Left forelimb (tissue), 1 donor: ENCODE measurements around the gene XRCC1.
"Not testable (repeated sequence)": the region's sequence is repeated elsewhere in the genome, so short reads cannot be mapped to it uniquely, and the experiment has no call there.

Experiments used
- DNase-seq: peaks from one replicate; pipeline ENCODE4 v3.0.0-alpha.2; 2018; ENCODE audit warnings: low spot score

XRCC1 gene

DNA sequence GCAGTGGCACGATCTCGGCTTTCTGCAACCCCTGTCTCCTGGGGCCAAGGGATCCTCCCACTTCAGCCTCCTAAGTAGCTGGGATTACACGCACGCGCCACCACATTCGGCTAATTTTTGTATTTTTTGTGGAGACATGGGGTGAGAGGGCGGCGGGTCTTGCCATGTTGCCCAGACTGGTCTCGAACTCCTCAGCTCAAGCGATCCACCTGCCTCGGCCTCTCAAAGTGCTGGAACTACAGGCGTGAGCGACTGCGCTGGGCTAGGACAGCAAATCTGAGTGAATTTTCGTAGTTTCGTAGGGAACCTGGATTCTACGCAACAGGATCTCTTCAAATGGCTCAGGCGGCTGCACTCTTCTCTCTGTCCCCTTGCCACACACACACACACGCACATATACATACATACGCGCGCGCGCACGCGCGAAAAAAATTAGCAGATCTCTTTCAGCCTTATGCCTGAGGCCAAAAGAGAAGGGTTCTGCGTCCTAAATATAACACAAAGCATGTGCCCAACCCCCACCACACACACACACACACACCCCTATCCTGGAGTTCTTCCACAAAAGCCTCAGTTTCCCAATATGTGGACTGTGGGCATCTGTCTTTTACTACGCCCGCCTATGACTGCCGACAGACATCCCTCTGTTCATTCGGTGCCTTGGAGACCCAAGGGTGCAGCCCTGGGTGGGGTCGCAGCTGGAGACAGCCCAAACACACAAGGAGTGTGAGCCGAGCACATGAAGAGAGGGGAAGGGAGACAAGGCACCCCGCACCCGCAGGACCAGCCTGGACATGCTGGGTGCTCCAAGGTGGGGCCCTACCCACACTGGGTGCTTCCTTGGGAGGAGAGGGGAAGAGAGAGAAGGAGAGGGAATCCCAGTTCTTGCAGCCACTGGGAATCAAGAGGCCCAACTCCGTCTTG is 890 bp upstream of the XRCC1 start:
- no peak for DNase-seq

DNA sequence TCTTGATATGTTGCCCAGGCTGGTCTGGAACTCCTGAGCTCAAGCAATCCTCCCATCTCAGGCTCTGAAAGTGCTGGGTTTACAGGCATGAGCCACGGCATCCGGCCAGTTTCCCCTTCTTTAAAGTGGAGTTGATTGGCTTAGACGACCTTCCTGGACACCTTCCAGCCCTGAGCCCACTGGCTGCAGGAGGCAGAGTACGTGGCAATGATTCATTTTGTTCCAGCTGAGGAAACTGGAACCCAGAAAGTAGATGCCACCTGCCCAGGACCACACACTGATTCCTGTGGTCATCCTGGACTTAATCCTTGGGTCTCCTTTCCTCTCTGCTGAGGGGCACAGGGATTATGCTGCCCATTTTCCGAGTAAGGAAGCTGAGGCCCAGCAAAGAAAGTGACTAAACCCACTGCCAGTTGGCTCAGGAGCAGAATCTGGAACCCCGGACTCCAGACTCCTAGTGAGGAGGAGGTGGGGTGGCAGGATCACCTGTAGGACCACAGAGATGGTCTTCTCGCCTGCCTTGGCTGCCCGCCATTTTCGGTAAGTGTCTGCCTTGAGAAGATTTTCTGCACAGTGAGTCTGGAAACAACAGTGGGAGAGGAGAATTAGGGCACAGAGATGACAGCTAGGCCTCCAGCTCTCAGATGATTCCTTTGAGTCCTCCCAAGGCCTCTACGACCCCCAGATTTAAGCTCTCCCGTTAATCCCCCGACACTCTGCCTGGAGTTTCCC is 737 bp downstream of the XRCC1 start:
- DNase-seq, result no peak

DNA sequence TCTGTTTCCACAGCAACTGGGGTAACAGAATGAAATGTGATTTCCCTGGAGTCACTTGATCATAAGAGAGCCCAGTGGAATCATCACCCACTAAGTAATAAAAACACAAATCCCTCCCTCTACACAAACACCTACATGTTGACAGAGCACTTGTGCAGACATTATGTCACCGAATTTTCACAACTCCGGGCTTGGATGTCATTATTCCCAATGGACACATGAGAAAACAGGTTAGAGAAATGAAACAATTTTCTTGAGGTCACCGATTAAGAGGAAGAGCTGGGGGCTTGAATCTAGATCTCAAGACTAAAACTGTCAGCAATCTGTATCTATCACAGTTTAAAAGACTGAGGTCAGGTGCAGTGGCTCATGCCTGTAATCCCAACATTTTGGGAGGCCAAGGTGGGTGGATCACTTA is 3.1 kb downstream of the XRCC1 start:
- DNase-seq, result no peak

DNA sequence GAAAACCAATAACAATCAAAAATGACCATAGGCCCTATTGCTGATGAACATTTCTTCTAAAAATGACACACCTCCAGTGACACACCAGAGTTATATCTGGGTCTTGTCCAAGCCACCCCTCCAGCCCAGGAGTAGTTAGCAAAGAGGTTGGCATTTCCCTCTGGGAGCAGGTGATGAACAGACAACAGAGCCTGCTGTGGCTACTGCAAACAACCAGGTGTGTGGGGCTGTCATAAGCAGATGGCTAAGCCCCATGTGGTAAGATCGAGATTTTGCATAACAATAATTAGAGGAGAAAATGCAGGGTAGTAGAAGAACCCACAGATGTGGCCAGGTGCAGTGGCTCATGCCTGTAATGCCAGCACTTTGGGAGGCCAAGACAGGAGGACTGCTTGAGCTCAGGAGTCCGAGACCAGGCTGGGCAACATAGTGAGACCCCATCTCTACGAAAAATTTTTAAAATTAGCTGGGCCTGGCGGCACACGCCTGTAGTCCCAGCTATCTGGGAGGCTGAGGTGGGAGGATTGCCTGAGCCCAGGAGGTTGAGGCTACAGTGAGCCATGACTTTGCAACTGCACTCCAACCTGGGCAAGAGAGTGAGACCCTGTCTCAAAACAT is 5.0 kb downstream of the XRCC1 start:
- DNase-seq, result no peak

DNA sequence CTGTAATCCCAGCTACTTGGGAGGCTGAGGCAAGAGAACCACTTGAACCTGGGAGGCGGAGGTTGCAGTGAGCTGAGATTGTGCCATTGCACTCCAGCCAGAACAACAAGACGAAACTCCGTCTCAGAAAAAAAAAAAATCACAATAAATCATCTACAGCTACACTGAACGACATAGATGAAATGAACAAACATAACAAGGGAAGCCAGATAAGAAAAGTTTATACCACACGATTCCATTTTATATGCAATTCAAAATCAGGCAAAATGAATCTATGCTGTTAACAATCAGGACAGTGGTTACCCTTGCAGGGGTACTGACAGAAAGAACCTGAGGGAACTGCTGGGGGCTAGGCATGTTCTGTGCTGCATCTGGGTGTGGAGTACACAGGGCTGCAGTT is 5.7 kb downstream of the XRCC1 start:
- no peak for DNase-seq

DNA sequence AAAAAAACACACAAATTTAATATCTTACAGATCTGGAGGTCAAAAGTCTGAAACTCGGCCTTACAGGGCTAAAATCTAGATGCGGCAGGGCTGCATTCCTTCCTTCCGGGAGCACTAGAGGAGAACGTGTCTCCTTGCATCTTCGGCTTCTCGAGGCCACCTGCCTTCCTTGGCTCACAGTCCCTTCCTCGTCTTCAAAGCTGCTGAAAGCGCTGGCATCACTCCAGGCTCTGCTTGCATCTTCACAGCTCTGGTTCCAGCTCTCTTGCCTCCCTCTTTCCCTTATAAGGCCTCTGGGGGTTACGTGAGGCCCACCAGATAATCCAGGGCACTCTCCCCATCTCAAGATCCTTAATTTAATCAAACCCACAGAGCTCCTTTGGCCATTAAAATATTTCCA is 10.5 kb downstream of the XRCC1 start:
- no peak for DNase-seq

DNA sequence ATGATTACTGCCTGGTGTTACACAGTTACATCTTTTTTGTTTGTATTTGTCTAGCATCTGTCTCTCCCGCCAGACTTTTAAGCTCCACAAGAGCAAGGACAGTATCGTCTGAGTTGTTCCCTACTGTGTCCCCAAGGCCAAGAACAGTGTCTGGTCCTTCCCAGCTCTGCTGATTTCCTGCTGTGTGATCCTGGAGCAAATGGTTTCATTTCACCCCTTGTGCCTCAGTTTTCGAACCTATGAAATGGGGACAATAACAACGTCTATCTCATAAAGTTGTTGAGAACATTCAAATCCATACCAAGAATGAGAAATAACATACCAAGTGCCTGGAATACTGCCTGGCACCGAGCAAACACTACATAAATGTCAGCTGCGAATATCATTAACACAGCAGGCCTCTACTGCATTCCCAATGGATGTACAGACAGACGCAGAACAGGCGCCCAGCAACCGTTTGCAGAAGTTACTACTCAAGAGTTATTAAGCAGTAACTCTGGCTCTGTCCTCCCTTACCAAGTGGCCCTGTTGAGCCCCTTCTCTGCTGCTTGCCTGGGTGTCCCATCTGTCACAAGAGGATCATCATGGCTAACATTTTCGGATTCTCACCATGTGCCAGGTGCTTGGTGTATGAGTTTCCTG is 11.4 kb downstream of the XRCC1 start:
- DNase-seq, result no peak

DNA sequence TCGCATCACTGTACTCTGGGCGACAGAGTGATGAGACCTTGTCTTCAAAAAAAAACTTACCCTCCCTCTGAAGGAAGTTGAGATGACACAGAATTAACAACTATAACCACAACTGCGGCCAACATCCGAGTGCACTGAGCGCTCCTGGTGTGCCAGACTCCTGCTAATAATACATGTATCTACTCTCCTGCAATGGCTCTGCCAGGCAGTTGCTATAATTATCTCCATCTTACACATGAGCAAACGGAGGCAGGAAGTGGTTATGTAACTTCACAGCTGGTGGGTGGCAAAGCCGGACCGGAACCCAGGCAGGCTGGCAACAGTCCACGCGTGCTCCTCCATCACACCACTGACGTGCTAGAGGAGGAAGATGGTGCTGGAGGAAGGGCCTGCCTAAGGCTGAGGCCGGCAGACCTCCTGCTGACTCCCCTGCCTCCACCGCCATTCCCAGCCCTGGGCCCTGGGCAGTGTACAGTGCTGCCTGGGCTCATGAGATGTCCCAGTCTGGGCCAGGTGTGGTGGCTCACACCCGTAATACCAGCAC is 12.6 kb downstream of the XRCC1 start:
- no peak for DNase-seq

DNA sequence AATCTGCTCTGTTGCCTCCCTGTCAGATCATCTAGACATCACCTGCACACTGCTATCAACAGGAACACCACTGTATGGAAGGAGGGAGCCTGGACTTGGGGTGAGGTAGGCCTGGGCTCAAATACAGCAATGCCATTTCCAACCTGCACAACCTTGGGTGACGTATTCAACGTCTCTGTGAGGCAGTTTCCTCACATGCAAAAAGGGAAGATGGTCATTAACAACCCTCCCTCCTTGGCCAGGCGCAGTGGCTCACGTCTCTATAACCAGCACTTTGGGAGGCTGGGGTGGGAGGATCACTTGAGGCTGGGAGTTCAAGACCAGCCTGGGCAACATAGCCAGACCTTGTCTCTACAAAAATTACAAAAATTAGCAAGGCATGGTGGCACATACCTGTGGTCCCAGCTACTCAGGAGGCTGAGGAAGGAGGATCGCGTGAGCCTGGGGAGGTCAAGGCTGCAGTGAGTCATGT is 13.1 kb downstream of the XRCC1 start:
- DNase-seq, result no peak

DNA sequence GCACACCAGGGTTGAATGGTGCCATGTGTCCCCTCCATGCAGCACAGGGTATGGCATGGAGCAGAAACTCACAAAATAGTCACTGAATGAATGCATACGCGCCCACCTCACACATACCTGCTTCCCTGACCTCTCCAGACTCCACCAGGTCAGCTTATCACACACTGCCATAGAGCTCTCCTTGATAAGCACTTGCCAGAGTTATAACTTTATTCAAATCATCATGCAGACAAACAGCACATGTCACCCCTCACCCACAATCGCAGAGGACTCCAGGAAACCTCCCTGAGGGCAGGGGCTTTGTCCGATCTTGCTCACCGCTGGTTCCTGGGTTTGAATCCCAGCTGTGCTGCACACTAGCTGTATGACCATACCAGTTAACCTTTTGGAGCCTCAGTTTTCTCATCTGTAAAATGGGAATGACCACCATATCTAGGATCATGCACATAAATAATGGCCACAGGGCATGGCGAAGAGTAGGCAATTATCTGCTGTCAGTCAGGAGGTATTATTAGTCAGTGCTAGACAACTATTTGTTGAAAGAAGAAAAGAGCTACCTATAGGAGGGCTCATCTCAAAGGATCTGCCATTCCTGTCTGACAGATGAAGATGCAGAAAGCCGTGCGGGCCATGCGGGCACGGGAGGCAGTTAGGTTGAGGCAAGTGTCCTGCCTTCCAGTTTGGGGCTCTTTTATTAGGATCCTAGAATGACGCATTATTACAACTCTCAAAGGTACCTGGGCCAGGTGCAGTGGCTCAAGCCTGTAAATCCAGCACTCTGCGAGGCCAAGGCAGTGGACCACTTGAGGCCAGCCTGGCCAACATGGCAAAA is 14.0 kb downstream of the XRCC1 start:
- DNase-seq, result no peak

DNA sequence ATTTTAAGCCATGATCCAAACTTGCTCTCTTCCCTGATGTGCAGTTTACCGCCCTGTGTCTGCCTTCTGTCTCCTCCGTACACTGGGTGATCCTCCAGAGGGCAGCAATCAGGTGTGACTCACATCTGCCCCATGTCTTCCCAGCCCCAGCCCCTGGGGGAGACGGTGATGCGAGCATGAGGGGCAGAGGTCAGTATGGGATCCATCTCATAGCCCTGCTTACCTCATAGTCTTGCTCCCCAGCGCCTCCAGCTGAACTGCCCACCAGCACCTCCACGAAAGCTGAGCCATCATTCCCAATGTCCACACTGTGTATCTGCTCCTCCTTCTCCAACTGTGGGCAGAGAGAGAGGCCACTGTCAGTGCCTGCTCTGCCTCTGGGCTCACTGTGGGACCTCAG is 14.6 kb downstream of the XRCC1 start:
- no peak for DNase-seq

DNA sequence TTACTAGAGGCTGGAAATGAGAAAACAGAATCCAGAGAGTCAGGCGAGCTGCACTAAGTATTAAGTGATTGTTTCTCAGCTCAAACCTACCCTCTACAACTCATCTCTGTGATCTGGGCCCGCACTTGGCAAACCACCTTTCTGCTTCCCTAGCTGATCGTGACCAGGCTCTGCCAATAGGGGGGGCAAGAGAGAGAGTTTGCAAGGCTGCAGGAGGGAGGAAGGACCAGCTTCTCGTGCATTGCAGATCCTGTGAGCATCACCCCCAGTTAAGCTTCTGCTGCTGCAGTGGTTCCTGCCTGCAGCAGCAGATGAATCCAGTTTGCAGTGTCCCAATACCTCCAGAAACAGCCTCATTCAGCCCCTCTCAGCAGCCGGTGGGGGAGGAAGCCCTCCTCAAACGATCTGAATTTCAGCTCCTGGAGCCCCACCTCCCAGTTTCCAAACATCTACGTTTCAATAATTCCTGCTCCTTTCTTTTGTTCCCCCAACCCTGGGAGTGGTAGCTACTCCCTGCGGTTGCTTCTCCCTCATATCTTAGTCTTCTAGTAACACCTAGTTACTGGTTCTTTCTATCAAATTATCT is 20.0 kb downstream of the XRCC1 start:
- no peak for DNase-seq

DNA sequence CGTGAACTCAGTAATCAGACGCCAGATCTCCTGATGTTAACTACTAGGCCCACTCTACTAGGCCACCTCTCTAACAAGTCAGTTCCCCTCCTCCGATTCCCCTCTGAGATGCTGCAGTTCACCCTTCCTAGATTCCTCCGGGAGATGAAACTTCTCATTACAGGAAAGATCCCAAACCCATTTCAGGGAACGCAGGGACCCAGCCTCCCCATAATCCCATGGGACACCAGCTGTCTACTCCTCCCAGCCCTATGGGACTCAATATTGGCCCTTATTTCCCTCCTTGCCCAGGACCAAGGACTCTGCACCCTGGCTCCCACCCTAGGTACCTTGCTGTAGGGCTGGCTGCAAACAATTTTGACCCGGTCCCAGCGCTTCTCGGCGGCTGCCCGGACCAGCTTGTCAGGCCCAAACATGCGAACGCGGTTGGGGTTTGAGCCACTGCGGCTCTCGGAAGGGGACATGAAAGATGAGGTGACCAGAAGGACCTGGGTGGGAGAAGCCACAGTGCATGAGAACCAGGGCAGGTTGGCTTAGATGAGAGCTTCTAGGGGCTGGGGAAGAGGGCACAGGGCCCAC is 20.9 kb downstream of the XRCC1 start:
- DNase-seq, result no peak

DNA sequence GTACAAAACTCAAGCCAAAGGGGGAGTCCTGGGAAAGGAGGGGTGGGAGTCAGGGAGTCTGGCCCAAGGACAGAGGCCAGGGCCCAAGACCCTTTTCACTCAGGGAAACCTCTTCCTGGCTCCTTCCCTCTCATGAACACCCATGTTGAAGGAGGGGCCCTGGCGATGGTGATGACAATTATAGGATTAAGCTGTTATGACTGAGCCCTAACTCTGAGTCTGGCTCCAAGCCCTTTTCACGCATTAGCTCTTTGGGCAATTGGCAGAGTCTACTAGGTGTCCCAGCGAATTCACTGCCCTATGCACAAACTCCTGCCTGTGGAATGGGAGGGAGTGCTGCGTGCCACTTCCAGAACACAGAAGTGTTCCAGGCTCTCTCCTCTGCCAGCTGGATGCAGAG is 21.7 kb downstream of the XRCC1 start:
- no peak for DNase-seq

DNA sequence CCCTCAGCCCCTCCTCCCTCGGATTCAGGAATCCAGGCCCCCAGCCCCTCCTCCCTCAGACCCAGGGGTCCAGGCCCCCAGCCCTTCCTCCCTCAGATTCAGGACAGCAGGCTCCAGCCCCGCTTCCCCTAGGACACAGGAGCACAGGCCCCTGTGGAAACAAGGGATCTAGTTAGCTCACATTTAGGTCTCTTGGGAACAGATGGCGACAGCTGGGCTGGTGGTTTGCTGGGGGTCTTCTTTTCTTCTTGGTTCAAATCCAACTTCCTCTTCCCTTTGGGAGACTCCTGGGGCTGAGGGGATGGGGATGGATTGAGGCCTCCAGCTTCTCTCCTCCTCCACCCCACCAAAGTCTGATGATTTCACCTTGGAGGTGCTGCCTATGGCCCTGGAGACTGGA is 22.7 kb downstream of the XRCC1 start:
- DNase-seq, result no peak

DNA sequence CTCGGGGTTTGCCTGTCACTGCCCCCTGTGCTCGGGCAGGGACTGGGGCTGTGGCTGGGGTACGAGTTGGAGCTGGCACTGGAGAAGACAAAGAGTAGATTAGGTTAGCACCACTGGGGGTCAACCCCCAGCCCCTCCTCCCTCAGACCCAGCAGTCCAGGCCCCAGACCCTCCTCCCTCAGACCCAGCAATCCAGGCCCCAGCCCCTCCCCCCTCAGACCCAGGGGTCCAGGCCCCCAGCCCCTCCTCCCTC is 23.2 kb downstream of the XRCC1 start:
- DNase-seq, result no peak

DNA sequence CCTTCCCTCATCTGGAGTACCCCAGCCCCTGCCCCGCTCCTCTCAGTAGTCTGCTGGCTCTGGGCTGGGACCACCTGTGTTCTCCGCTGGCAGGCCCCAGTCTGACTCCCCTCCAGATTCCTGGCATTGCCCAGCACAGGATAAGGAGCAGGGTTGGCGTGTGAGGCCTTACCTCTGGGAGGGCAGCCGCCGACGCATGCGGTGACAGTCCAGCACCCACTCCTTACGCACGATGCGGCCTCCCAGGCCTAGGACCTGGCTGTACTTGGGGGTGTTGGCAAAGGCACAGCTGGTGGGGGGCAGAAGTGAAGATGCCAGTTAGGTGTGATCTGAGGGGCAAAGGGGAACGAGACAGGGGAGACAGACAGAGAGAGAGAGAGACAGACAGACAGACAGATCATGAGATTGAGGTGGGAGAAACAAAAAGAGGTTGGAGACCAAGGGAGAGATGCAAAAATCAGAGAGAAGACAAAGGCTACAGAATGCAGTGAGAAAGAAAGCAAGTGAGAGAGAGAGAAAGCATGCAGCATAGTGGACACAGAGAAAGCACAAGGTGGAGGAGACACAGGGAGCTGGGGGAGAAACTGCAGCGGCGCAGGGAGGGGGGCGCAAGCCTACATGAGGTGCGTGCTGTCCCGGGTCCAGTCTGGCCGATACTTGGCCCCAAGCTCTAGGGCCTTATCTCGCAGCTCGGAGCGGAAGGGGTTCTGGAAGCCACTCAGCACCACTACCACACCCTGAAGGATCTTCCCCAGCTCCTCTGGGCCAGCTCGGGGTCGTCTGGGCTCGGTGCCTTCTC is 23.7 kb downstream of the XRCC1 start:
- DNase-seq, result no peak

DNA sequence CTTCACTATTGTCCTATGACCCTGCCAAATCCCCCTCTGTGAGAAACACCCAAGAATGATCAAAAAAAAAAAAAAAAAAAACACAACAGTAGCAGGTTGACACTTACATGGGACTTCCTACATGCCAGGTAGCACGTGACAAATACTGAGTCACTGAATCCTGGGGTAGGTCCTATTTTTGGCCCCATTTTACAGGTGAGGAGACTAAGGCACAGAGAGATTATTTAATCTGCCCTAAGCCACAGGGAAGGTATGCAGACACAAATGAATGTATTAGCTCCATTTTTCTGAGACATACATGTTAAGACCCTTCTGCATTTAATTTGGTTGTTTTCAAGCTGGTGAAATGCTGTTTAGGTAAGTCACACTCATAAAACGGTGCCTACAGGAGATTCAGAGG is 26.6 kb downstream of the XRCC1 start:
- DNase-seq, result no peak

DNA sequence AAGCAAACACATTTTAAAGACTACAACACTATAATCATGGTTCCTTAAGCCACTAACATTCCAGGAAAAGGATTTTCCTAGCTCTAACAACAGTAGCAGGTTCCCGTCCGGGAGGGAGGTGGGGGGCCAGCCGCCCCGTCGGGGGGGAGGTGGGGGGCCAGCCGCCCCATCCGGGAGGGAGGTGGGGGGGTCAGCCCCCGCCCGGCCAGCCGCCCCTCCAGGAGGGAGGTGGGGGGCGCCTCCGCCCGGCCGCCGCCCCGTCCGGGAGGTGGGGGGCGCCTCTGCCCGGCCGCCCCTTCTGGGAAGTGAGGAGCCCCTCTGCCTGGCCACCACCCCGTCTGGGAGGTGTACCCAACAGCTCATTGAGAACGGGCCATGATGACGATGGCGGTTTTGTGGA is 27.4 kb downstream of the XRCC1 start:
- DNase-seq, result not testable (repeated sequence)

DNA sequence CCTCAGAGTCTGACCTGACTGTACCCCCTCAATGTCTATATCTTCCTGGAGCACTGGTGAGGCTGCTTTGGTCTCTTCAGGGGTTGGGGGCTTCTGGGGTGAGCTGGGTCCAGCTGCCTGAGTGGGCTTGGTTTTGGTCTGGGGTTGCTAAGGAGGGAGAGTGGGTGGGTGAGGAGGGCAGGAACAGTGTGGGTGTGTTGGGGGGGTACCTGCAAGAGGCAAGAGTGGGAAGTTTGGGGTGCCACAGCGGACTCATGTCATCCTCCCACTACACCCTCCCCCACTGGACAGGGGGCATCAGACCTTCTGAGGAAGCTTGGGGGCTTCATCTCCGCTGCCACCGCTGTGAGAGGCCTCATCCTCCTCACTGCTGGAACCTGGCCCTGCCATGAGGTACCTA is 28.7 kb downstream of the XRCC1 start:
- no peak for DNase-seq
